Activated T-helper 1 cell treated with anti-CD3 and anti-CD28 coated beads, Interleukin-2, amount 50 U/mL, for 16 hours (primary cell): Measurements from ENCODE around the gene EML6.
"Not testable (repeated sequence)": the region's sequence is repeated elsewhere in the genome, so short reads cannot be mapped to it uniquely, and the experiment has no call there.

Experiments used
- DNase-seq, 2 donors: peaks; one replicate each; pipeline ENCODE4 v3.0.0-alpha.2; 2020; ENCODE audit warnings: low read depth in 1 of 2, low spot score in 1 of 2

The EML6 gene

DNA sequence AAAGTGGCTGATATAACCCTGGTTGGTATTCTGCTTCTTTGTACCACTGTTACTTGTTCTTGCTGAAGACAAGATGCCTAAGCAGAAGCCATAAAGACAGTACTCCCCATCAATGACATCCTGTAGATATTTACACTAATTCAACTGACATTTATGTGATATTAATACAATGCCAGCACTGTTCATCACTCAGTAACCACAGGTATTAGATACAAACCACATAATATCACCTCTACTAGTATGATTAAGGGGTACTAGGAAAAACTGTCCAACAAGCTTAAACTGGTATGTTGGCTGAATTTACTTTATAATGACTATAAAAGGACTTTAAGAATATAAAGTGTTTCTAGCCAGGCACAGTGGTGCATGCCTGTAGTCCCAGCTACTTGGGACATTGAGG lies 261.0 kb downstream of the EML6 start:
- DNase-seq, result no peak

DNA sequence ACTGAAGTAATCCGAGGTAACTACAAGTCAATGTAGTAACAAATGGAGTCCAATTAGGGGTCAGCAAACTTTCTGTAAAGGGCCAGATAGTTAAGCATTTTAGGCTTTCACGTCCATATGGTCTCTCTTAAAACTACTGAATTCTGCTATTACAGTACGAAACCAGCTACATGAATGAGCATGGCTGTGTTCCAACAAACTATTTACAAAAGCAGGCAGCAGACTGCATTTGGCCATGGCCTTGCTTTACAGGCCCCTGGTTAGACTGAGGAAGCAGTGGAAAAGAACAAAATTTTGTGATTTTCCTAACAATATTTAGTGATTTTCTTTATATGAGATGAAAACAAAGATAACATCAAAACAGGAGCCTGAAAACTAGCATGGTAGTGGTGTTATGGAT lies 262.8 kb downstream of the EML6 start:
- no peak for DNase-seq

DNA sequence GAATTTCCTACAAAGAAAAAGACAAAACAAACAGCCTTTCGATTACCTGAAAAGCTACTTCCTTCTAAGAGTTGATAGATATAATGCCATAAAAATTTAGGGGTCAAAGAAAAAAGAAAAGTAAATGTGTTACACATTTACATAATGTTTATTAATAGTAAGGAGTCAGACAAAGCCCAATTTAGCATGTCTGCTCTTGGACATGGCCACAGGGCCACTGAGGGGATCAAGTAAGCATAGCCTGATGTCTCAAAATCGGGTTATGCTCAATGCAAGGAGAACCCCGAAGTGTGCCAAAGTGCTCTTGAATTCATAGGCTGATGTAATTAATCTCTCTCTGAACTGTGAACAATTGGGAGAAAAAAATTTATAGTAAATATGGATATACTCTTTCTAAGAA lies 265.1 kb downstream of the EML6 start:
- DNase-seq, result no peak

DNA sequence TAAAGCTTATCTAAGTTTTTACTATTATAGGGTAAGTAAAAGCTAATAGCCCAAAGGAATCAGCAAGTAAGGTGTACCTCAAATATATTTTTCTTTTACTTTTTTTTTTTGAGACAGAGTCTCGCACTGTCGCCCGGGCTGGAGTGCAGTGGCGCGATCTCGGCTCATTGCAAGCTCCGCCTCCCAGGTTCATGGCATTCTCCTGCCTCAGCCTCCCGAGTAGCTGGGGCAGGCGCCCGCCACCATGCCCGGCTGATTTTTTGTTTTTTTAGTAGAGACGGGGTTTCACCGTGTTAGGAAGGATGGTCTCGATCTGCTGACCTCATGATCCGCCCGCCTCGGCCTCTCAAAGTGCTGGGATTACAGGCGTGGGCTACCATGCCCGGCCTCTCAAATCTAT lies 267.2 kb downstream of the EML6 start:
- DNase-seq, result not testable (repeated sequence)

DNA sequence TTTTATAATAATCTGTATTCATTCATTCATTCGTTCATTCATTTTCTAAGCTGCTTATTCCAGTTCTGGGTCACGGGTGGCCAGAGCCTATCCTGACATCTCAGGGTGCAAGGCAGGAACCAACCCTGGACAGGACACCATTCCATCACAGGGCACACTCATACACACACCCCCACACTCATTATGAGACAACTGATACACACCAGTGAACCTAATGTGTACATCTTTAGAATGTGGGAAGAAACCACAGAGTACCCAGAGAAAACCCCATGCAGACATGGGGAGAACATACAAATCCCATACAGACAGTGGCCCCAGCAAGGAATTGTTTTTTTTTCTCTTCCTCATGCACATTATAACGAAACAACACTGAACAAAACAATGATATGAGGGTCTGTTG lies 272.1 kb downstream of the EML6 start:
- no peak for DNase-seq

DNA sequence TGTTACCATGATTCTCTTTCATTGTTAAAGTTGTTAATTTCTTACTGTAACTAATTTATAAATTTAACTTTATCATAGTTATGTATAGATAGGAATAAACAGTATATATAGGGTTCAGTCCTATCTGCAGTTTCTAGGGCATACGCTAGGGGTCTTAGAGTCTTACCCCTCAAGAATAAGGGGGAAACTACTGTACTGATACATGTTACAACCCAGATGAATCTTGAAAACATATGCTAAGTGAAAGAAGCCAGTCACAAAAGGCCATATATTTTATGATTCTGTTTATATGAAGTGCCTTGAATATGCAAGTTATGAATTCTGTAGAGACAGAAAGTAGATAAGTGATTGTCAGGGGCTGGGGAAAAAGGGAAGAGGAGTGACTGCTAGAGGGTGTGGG lies 274.4 kb downstream of the EML6 start:
- no peak for DNase-seq

DNA sequence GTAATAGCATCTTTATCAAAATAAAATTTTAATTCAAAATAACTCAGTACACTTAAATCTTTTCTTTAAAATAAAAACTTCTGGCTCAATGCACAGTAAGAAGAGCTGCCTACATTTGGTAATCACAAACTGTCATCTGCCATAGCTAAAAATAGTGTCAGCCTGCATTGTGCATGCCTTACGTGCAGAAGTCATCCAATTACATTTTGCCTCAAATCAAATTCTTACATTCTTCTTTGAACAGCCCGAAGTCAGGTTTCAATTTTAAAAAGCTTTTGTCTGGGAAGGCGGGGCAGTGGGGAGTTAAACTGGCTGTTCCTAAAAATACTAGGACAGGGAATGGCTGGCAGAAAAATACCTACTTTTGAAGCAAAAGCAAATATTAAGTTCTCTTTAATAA lies 275.7 kb downstream of the EML6 start:
- no peak for DNase-seq

DNA sequence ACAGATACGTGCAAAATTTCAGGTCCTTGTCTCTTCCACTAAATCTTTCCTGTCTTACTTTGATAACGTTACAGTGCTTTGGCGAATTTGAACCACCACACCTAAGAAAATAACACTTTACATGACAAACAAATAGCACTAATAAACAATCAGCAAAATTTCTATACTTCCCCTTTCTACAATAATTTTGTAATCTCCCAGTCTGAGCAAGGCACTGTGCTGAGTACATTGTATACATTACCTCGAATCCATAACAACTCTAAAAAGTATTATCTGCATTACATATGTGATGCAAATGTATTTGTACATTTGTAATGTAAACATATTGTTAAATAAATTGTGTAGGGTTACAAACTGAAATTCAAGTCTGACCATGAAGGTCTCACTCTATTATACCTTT lies 276.9 kb downstream of the EML6 start:
- no peak for DNase-seq

DNA sequence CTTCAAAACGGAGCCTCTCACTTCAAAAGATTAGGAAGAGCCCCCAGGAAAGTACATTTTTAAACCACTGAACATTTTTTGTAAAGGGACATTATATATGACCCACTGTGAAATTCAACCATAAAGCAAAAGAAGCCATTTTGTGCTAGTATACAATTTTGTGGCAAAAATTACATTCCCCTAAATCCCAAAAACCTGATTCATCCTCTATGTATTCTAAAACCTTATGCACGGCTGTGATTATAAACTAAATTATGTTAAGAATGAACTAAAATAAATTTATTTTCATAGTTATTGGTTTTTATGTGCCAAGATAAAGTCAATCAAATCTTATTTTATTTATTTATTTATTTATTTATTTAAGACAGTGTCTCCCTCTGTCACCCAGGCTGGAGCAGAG lies 278.3 kb downstream of the EML6 start:
- DNase-seq, result no peak

DNA sequence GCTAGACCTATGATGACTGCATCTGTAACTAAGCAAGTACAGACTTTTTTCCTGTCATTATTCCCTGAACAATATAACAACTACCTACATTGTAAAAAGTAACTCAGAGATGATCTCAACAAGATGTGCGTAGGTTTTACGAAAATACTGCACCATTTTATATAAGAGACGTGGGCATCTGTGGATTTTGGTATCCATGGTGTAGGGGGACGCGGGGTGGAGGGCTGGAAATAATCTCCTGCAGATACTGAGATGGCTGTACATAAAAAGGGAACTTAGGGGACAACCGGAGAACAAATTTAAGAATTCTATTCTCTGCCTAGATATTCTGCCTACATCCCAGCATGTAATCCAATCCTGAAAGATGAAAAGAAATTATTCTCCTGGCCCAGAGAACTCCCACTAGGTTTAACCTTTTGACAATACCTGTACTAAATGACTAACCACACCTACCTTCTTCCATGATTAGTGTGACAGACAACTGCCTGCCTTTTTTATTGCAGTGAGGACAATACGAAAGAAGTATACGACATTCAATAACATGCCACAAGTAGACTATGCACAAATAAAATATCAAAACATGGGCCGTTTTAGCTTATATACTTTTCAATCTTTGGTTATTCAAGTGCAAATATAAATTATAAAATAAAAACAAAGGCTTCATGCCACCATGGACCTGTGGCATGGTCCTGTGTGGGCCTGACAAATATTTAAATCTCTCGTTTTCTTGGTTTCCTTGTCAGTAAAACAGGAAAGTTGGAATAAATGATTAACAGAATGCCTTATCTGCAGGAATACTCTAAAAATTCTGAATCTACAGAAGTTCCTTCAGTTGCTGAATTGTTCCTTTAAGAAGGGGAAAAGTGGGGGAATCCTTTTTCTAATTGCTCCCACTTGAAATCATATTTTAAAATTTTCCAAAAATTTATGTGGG lies 280.5 kb downstream of the EML6 start:
- DNase-seq, result no peak

DNA sequence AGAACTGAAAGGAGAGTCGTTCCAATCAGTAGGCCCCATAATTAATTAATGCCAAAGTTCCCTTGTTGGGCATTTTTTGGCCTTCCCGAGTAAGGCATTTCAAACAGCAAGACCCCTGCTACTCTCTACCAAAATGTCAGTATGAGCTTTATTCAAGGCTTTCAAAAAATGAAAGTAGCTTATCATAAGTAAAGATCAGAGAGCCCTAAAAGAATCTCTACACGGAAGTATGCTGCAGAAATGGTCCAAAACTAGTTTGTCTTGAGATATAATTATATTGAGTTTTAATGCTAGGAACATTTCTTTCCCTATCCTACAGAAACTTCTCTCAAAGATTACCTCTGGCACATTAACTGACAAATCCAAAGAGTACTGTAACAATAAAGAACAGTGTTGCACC lies 282.8 kb downstream of the EML6 start:
- no peak for DNase-seq

DNA sequence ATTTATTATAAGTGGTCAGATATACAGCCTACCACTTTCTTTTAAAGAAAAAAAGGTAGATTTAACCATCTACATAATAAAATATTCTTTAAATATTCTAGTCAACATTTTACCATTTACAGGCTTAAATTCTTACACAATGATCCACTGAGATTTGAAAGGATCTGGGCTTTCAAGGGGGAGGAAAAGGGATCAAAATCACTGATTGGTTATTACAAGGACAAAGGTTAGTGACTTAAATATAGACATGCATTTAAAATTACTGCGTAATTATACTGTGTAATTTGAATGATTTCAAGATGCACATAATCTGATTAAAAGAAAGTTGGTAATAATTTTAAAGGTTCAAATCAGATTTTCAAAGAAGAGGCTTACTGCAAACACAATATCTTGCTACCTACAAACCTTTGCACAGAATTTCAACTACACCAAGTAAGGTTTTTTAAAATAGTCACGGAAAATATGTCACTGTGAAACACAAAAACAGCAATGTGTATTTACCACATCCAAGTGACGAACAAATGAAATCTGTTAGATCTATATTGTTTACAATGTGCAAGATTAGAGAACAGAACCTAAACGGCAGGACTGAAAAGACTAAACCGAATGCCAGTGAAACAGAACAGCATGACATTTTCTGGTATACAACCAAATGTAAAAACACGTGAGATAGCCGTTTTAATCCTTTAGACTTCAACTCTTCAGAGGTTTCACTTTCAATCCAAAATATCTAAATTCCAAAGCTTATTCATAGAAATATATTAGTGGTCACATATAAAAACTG lies 286.0 kb downstream of the EML6 start:
- DNase-seq, result no peak

DNA sequence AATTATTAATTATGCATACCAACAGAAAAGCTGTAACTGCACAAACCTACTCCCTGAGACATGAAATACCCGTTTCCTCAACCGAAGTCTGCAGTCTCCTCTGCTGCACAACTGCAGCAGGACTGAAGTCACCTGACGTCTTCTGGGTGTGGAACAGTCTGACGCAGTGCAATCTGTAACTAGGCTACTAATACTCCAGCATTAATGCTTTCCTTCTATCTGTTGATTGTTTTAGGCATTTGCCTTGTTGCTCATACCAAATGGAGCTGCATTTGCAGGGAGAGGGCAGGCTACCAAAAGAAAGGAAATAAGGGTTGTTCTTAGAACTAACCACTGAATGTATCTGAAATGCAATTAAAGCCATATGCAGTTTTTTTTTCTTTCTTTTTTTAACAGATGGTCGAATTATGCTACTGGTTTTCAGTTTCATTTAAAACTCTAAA lies 286.7 kb downstream of the EML6 start:
- DNase-seq, result peak in 1 of 2 donors; percentile 2

DNA sequence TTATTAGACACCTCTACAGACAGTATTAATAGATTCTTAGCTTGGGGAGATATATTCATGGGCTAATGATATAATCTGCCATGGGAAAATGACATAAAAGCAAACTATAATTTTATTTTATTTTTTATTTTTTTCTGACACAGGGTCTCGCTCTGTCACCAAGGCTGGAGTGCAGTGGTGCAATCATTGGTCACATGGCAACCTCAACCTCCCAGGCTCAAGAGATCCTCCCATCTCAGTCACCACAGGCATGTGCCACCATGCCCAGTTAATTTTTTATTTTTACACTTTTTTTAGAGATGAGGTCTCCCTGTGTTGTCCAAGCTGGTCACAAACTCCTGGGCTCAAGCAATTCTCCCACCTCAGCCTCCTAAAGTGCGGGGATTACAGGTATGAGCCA lies 287.5 kb downstream of the EML6 start:
- DNase-seq, result no peak

DNA sequence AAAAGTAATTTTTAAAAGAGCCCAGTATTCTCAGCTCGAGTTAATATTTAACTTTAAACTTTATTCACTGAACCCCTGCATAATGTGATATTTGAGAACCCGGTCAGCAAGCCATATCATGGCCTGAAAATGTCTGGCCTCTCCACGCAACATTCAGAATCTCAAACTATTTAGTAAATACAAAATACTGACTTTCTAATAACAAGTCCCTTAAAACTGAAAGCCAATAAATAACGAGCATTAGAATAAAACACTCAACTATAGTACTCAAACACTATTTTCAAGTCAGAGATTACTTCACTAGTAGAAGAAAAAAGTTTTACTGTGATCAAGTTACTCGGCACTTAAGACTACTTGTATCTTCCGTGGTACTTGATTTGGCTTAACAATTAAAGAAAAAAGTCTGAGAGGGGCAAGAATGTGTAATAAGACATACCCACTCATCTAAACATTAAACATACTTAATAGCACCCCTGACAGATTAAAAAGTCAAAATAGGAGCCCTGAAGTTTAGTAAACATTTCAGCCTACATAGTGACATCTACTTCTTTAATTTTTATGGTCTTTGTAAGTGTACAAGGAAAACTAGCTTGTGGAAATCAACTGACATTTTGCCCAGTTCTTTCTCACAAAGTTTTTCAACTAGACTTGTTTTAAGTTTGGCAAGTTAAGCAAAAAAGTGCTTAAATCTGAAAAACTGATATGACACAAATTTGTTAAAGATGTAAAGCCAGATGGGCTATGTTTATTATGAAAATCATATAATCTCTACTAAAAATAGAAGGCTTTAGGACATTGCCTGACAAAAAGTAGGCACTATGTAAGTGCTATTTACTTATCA lies 288.6 kb downstream of the EML6 start:
- no peak for DNase-seq

DNA sequence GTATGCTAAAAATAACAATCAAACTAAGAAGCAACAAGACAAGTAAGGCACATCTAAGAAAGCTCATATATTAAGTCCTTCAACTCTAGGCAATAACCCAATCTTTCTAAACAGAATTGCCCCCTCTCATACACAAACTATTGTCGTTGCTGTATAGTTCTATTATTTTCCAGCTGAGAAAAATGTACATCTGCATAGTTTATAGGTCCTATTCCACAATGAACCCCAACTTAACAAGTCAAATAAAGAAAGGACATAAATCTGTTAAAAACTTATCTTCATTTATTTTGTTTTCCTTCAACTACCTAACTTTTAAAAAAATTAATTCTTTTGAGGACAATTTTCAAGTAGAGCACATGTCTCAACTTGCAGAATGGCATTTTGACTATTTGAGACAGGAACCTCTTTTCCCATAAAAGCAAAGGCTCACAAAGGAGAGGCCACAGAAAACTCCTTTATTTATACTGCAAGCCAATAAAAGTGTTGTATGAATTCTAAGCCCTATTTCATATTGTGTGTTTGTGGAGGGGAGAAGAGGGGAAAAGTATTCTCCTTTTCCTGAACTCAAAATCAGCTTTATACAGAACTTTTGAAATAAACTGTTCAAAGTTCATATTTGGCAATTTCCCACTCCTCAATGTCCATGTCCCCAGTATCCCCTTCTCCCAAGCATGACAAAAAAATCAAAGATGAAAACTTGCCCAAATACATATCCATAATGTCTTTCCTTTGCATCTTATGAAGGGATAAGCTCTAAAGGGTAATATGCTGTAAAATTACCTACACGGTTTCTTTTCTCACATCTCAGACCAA lies 289.4 kb downstream of the EML6 start:
- DNase-seq, result no peak

DNA sequence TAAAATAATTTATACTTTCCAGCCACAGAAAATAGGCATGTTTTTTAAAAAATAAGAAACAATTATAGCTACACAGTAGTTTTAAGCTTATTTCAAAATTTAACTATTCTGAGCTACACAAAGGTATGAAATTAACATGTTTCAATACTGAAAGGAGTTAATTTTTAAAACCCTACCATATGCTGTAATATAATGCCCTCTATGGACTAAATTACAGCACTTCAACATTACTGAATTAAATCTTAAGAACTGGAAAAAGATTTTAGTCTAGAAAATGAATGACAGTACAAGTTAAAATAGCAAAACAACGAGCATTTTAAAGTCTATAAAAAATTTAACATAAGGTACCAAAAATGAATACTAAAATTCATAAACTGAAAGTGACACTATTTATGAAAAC lies 290.5 kb downstream of the EML6 start:
- DNase-seq, result no peak

DNA sequence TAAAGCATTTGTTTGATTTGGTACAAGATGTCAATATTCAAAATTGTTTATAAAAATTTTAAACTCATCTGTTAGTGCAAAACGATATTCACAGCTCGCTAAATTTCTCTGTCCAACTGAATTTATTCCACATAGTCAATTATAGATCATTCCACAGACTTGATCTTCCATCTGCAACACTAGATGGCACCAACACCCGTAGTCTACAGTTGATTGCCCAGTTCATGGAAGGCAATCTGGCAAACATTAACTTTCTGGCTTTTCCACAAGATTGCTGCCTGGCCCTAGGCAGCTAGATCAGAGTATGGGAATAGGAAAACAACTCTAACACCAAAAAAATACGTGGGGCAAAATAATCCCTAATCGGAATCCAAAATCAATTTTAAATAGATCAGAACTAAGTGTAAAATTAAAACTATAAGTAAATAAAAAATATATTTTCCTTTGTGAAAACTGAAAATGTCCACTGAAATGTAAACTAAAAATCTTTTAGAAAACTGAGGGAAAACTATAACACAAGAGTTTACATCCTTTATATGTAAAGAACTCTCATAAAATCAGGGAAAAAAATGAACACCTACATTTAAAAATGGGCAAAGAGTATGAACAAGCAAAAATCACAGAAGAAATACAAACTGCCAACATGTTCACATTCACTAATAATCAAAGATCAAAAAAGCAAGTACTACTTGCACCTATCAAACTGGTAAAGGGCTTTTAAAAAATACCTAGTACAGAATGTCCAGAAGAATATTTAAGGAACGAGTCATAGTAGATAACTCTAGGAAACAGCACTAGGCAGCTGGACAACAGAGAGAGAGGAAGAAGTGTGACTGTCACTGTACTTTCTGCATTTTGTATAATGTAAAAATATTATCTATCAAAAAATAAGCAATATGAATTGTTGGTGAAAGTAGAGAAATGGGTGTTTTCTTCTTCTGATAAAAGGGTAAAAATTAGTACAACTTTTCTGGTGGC lies 291.8 kb downstream of the EML6 start:
- peak in 1 of 2 donors; percentile 3 for DNase-seq

DNA sequence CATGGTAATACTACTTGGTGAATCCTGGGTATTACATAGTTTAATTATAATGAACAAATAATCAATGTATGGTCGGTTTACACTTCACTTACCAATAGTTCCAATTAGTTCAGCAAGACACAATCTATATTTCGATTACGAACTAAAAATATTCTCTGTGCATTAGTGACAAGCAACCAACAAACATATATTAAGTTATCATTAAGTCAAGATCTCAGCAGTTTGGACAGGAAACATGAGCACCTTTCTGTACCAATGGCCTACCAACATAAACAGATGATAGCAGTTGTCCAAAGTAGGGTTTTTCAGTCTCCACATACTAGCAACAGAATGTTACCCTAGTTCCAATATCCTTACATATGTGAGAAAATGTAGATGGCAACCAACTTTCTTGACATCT lies 294.0 kb downstream of the EML6 start:
- no peak for DNase-seq
